Lung microvascular endothelial cell (primary cell): Measurements from ENCODE around the gene C10orf88. TPM values are rescaled to one million over a fixed set of nuclear protein-coding genes. Genes with fewer than 3 reads are reported as not detected.
A peak's percentile ranks its signal among the peaks of the same experiment; 100 is the strongest.

Source experiments
- DNase-seq, 2 donors: peaks; one replicate each; pipeline versions ENCODE4 v3.0.0 to v3.0.0-alpha.2; 2010; ENCODE audit warnings: low read depth in 2 of 2
- total RNA-seq: library from RNA; depleted of rRNA; stranded (reverse); fragments of >200 nt; gene quantifications from 2 replicates; pipeline ENCODE4 v1.2.1, GENCODE V29; 2014

C10orf88 gene
- total RNA-seq = 12.6 and 15.9 TPM in 2 replicates

GRCh38 chr10:122953902-122954730 lies at the start of gene C10orf88:
Gene C10orf88, minus strand, starts transcription at chr10:122954227. Its CDS starts 49 bp downstream, at chr10:122954178.
- DNase-seq = peak; percentile 98 to 99

DNA sequence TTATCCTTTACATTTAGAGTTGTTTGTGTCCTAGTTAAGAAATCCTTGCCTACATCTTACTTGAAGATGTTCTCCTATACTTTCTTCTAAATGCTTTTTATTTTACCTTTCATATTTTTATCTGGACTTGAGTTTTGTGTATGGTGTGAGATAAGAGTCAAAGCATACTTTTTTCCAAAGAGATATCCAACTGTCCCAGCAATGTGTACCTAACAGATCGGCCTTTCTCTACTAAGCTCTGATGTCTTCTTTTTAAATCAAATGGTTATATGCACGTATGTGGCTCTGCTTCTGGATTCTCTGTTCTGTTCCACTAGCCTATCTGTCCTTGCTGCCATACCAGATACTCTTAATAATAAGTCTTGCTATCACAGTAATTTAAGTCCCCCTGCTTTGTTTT lies 47.3 kb upstream of the C10orf88 start:
- DNase-seq = no peak

GRCh38 chr10:123000155-123000554 lies 46.1 kb upstream of the C10orf88 start:
- no peak for DNase-seq

GRCh38 chr10:122999347-122999746 lies 45.3 kb upstream of the C10orf88 start:
- no peak for DNase-seq

GRCh38 chr10:122998934-122999333 lies 44.9 kb upstream of the C10orf88 start:
- no peak for DNase-seq

GRCh38 chr10:122998360-122998917 lies 44.4 kb upstream of the C10orf88 start:
- no peak for DNase-seq

- no peak for DNase-seq
These were observed 43.8 kb upstream of the C10orf88 start for GRCh38 chr10:122997864-122998263.

- DNase-seq = no peak
These were observed 41.9 kb upstream of the C10orf88 start for GRCh38 chr10:122995936-122996335.

DNA sequence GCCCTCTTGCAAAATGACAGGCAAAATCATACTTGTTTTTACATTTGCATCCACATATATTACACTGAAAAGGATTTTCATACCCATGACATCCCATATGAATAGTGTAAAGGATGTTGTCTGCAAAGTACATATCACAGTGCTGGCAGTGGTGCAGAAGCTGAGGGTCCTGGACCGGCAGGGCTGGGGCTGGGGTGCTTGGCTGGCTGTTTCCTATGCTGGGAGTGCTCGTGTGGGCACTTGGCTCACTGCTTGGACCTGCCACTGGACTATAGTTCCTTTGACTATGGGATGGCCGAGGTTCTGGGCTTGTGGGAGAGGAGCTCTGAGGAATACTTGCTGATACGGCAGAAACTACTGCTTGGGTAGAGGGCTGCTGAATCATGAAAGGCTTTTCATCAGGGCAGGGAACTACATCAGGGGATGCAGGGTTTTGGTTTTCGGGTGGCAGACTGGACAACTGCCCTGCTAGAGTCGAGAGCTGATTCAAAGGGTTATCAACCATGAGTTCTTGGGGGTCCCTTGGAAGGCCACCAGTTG lies 39.8 kb upstream of the C10orf88 start:
- no peak for DNase-seq

DNA sequence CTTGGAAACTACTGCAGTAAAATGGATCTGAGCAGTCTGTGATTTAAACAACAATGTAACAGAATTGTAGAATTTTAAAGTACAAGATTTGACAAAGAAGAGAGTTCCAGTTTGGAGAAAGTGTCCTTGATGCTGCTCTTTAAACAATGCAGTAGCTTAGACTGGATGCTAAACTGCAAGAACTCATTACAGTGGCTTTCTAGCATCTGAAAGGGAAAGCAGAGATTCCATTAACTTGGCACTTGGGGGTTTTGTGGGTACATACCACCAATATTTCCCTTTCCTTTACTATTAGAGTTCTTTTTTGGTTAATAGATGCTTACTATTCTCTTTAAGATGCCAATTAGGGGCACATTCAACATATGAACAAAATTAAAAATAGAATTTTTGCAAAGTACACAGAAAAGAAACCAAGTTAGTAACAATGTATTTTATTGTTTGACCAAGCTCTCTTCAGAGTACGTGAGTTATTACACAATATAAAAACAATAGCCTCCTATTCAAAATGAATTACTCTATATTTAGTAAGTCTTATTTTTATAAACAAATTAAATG lies 38.1 kb upstream of the C10orf88 start:
- DNase-seq = no peak

- no peak for DNase-seq
These were observed 36.3 kb upstream of the C10orf88 start for GRCh38 chr10:122990278-122990677.

- no peak for DNase-seq
These were observed 34.5 kb upstream of the C10orf88 start for GRCh38 chr10:122988501-122988900.

DNA sequence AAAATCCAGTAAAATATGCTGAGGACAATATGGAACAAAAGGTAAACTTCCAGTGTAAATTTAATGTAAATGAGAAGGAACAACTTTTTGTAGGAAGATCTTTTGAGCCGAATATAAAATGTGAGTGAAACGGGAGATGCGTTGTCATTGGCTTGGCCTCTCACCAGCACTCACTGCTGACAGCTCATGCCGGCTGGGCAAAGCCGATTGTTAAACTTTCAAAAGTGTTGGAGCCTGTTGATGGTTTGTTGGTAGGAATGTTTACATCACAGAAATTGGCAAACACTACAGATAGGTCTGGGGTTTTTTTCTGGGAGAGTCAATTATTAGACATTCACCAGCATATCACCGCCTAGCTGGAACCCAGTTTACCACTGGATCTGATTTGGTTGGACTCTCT lies 32.3 kb upstream of the C10orf88 start:
- DNase-seq = no peak

DNA sequence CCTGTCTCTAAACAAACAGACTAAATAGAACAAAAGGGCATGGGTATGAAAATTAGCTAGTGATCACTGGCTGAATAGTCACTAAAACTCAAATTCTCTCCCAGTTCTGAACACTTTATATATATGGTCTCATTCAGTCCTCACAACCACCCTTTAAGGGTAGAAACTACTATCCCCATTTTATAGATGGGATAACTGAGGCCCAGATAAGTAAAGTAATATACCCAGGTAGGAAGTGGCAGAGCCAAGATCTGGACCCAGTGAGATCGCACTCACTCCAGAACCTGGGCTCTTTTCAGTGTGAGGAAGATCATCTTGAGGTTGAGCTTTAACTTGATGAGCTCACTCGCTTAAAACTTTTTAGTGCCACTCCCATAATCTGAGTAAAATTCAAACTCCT lies 30.7 kb upstream of the C10orf88 start:
- no peak for DNase-seq

DNA sequence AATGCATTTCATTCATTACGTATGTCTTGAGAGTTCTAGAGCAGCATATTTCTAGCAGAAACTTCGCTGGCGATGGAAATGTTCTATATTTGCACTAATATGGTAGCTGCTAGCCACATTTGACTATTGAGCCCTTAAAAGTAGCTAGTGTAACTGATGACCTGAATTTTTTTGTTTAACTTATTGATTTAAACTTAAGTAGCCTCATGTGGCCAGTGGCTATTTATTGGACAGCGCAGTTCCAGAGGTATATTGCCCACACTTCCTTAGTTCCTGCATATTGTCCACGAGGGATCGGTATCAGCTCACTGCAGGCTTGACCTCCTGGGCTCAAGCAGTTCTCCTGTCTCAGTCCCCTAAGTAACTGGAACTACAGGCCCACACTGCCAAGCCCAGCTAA lies 29.9 kb upstream of the C10orf88 start:
- no peak for DNase-seq

- DNase-seq = peak; percentile 11 to 54
These were observed 27.0 kb upstream of the C10orf88 start for GRCh38 chr10:122981066-122981464.

DNA sequence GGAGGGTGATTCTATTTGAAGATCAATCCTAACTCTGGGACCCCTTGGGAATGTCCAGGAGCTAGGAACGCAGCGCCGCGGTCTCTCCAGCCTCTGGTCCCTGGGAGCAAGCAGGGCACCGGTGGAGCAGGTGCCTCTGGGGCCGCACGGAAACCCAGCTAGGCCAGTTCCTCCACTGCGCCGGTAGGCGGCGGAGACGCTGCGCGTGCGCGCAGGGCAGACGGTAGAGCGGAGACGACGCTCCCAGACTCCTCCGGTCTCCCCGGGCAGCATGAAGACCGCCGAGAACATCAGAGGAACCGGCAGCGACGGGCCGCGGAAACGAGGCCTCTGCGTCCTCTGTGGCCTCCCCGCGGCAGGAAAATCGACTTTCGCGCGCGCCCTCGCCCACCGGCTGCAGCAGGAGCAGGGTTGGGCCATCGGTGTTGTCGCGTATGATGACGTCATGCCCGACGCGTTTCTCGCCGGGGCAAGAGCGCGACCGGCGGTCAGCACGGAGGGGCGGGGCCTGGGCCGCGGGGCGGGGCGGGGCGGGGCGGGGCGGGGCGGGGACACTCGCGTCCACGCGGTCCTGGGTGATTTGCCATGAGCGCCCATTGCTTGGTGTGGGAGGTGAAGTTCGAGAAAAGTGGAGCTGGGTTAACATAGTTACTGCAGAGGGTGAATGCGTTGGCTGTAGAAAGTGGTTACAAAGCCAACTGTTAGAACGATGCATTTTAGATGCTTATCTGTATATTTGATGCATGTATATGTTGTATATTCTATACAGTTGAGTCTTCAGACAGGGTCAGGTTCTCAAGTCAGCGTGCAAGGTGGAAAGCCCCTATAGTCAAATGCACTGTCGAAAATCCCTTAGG lies 26.4 kb upstream of the C10orf88 start, which contains the start of gene PSTK:
TSS of gene PSTK (plus strand) at position 193 of the 857 bp plus-strand sequence. CDS start at position 272, 79 bp downstream.
- DNase-seq = peak; percentile 94 to 97

DNA sequence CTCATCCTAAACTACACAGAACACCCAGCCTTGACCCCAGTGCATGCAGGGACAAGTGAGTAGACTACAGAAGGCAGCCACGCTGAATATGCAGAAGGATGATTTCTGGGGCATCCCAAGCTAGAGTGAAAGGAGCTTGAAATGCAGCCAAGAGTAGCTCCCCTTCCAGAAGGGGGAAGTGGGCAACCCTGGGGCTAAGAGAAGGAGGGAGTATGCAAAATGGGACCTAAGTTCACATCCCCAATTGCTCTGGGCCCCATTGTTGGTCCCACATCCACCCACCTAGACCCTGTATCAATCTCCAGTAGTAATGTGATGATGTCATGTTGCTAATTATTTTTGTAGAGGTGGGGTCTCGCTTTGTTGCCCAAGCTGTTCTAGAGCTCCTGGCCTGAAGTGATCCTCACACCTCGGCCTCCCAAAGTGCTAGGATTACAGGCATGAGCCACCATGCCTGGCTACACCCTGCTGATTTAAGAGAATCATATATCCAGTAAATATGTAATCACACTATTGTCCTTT lies 20.6 kb upstream of the C10orf88 start:
- no peak for DNase-seq

DNA sequence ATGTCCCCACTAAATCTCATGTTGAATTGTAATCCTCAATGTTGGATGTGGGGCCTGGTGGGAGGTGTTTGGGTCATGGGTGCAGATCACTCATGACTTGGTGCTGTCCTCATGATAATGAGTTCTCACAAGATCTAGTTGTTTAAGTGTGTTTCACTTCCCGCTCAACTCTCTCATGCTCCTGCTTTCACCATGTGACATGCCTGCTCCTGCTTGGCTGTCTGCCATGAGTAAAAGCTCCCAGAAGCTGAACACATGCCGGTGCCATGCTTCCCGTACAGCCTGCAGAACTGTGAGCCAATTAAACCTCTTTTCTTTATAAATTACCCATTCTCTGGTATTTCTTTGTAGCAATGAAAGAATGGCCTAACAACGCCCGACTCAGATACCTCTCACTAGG lies 20.0 kb upstream of the C10orf88 start:
- DNase-seq = no peak

DNA sequence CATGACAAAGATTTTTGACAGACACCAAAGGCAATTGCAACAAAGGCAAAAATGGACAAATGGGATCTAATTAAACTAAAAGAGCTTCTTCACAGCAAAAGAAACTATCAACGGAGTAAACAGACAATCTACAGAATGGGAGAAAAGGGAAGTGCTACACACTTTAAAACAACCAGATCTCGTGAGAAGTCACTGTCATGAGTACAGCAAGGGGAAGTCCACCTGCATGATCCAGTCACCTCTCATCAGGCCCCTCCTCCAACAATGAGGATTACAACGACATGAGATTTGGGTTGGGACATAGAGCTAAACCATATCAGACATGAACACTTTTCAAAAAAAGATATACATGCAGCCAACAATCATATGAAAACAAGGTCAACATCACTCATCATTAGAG lies 14.7 kb upstream of the C10orf88 start:
- DNase-seq = no peak

DNA sequence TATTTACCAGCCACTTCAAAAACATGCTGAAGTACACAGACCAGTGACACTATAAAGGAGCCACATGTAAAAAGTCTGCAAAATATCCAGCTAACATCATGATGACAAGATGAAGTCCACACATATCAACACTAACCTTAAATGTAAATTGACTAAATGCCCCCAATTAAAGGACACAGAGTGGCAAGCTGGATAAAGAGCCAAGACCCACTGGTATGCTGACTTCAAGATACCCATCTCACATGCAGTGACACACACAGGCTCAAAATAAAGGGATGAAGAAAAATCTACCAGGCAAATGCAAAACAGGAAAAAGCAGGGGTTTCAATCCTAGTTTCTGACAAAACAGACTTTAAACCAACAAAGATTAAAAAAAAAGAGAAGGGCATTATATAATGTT lies 12.9 kb upstream of the C10orf88 start:
- no peak for DNase-seq
